Forelimb muscle (tissue), 1 donor: ENCODE results near the gene RNF215. TPM values are rescaled to one million over a fixed set of nuclear protein-coding genes. Genes with fewer than 3 reads are reported as not detected.
"Not testable (repeated sequence)": the region's sequence is repeated elsewhere in the genome, so short reads cannot be mapped to it uniquely, and the experiment has no call there.

Source experiments
- DNase-seq: peaks from one replicate; pipeline ENCODE4 v3.0.0-alpha.2; 2013; ENCODE audit warnings: low read depth
- polyA plus RNA-seq: library from polyadenylated mRNA; unstranded; fragments of 120-200 nt; gene quantifications from one replicate; pipeline ENCODE4 v1.2.1, GENCODE V29; 2013; ENCODE audit not compliant: insufficient read length

RNF215 gene
- polyA plus RNA-seq, 1 donor, result 10.5 TPM

DNA sequence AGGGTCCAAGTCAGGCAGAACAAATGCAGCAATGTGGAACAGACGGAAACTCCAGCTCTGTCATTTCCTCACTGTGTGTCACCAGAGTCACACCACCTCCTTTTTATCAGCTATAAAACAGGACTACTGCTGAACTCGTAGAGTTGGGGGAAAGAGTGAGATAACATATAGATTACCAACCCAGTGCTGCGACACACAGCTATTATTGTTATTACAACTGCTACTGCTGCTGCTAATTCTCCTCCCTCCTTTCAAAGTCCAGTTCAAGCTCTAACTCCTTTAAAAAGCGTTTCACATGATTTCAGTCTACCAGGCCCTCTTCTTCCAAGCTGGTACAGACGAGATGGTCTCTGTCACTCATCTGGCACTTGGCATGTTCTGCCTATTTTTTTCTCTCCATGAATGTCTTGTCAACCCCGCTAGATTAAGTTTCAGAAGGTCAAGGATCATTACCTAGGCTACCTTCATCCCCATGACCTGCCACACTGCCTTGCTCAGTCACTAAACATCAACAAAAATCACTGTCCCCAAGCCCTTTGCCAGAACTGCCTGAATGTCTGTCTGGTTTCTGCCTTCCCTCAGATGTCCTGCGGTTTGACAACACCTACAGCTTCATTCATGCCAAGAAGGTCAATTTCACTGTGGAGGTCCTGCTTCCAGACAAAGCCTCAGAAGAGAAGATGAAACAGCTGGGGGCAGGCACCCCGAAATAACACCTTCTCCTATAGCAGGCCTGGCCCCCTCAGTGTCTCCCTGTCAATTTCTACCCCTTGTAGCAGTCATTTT is 34.7 kb upstream of the RNF215 start:
- DNase-seq, result no peak

GRCh38 chr22:30420347-30421125 is 33.3 kb upstream of the RNF215 start:
- no peak for DNase-seq

GRCh38 chr22:30416837-30417236 is 29.6 kb upstream of the RNF215 start:
- DNase-seq, result no peak

- DNase-seq, result no peak
Measured at GRCh38 chr22:30416403-30416802, 29.2 kb upstream of the RNF215 start.

GRCh38 chr22:30414525-30415047 is 27.4 kb upstream of the RNF215 start:
- DNase-seq, result no peak

GRCh38 chr22:30413745-30414524 is 26.7 kb upstream of the RNF215 start:
- no peak for DNase-seq

DNA sequence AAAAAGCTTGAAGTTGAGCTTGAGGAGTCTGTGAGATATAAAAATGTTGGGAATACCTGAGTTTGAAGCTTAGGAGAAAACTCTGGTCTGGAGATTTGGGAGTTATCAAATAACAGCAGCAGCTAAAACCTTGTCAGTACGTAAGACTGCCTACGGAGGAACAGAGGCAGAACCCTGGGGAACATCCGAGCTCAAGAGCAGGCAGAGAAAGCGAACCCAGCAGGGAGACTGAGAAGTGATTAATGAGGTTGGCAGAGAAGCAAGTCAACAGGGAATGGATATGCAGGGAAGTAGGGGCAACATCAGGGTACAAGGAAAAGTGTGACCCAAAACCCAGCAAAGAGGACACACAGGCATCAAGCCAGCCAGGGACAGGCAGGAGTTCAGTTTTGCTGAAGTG is 25.8 kb upstream of the RNF215 start:
- no peak for DNase-seq

GRCh38 chr22:30411780-30412179 is 24.6 kb upstream of the RNF215 start:
- DNase-seq, result no peak

GRCh38 chr22:30408388-30409102 is 21.3 kb upstream of the RNF215 start:
- no peak for DNase-seq

GRCh38 chr22:30406400-30406799 is 19.2 kb upstream of the RNF215 start:
- DNase-seq, result no peak

DNA sequence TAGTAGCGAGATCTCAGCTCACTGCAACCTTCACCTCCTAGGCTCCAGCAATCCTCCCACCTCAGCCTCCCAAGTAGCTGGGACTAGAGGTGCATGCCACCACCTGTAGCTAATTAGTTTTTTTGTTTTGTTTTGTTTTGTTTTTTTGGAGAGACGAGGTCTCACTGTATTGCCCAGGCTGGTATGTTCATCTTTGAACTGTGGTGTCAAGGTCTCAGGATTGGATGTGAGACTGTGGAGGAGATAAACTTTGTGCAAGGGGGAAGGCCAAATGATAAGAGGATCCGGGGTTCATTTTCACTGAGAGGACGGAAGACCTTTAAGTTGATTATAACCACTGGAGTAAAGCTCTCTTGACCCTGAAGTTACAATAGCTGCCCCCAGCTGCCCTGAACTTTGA is 18.5 kb upstream of the RNF215 start:
- no peak for DNase-seq

GRCh38 chr22:30404307-30404706 is 17.1 kb upstream of the RNF215 start:
- no peak for DNase-seq

DNA sequence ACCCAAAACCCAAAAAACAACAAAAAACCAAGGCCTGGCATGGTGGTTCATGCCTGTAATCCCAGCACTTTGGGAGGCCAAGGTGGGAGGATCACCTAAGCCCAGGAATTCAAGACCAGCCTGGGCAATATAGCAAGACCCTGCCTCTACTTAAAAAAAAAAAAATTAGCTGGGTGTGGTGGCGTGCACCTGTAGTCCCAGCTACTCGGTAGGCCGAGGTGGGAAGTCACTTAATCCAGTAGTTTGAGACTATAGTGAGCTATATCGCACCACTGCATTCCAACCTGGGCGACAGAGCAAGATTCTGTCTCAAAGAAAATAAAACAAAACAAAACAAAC is 15.5 kb upstream of the RNF215 start:
- not testable (repeated sequence) for DNase-seq

DNA sequence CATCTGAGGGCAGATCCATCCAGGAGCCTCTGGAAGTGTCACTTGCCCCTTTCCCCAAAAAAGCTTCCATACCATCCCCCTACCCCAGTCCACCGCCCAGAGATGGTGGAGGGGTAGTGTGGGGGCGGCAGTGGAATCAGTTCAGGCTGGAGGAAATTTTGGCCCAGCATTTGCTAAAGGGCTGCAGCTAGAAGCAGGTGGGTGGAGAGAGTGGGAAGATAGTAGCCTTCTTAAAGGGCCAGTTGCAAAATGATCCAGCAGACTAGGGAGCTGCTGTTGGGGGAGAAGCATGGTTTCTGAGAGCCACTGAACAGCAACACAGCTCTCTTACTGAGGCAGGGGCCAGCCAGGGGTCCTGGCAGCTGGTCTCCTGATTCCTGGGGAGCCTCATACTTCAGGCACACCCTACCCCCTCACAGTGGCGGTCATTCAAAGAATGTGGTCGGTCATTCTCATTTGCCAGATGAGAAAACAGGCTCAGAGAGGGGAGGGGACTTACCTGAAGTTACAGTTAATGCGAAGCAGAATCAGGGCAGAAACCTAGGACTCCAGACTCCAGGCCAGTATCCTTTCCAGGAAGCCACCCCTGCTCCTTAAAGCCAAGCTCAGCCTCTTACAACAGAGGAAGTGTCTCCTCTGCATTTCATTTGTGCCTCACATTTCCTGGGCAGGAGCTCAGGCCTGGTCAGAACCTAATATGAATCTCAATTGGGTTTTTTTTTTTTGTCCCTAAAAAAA is 15.0 kb upstream of the RNF215 start:
- no peak for DNase-seq

- DNase-seq, result not testable (repeated sequence)
Measured at GRCh38 chr22:30401024-30401423, 13.8 kb upstream of the RNF215 start.

GRCh38 chr22:30400159-30400558 is 12.9 kb upstream of the RNF215 start:
- DNase-seq, result no peak

DNA sequence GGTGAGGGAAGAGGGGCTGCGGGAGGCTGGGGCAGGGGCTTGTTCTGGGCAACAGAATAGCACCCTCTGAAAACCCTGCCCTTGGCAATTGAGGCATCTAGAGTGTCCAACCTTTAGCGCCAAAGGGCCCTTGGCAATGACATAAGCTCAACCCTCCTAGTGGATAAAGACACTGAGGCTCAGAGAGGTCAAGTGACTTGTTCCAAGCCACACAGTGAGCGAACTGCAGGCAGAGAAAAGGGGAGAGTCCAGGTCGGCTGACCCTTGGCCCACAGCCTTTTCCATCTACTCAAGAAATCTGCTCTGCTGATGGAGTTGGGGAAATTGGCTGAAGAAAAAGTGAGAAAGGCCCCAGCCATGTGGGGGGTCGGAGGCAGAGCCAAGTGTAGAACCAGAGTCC is 12.5 kb upstream of the RNF215 start:
- DNase-seq, result no peak

- no peak for DNase-seq
Measured at GRCh38 chr22:30398685-30399680, 11.8 kb upstream of the RNF215 start.
